BJ (cell line): ENCODE measurements around the gene FAIM2. TPM values are rescaled to one million over a fixed set of nuclear protein-coding genes. Genes with fewer than 3 reads are reported as not detected.

Experiments used
- CTCF ChIA-PET: fragments of 350-600 bp; formaldehyde crosslinking; extraction: SDS; loops from one replicate; lab custom pipeline; 2021; ENCODE audit warnings: antibody characterized with exemption, inconsistent platforms; lab: Yijun Ruan, JAX
- POLR2A ChIA-PET: fragments of 300-600 bp; sonication (Branson Sonifier 250); formaldehyde crosslinking; extraction: SDS; loops from one replicate; lab custom pipeline; 2021; ENCODE audit warnings: antibody characterized with exemption; lab: Charles Lee
- DNase-seq: peaks from one replicate; pipeline ENCODE4 v3.0.0-alpha.2; 2011; ENCODE audit warnings: low read depth
- H3K27me3 ChIP-seq: 2 replicates; pipeline ENCODE4 v1.6.0; 2011; ENCODE audit warnings: low read length; ENCODE audit not compliant: control insufficient read depth, insufficient read depth
- H3K36me3 ChIP-seq: 2 replicates; pipeline ENCODE4 v1.5.1; 2011; ENCODE audit warnings: low read length; ENCODE audit not compliant: control insufficient read depth, insufficient read depth
- H3K4me3 ChIP-seq: 2 replicates; pipeline ENCODE4 v1.5.1; 2011; ENCODE audit warnings: low read depth, mild to moderate bottlenecking, control low read depth, low read length
- polyA plus RNA-seq: library from polyadenylated mRNA; depleted of rRNA; stranded (reverse); fragments of >200 nt; gene quantifications from 2 replicates; pipeline ENCODE4 v1.2.3, GENCODE V29; 2011
- TF ChIP-seq, protein P1 (sequence below): IDR thresholded peaks from 2 replicates; pipeline ENCODE4 v1.5.1; 2011; ENCODE audit warnings: low read depth, mild to moderate bottlenecking, control low read depth, inconsistent platforms, low read length, moderate library complexity; ENCODE audit not compliant: insufficient read depth

Gene FAIM2
- polyA plus RNA-seq, 1 experiment, result 3.6 TPM

DNA sequence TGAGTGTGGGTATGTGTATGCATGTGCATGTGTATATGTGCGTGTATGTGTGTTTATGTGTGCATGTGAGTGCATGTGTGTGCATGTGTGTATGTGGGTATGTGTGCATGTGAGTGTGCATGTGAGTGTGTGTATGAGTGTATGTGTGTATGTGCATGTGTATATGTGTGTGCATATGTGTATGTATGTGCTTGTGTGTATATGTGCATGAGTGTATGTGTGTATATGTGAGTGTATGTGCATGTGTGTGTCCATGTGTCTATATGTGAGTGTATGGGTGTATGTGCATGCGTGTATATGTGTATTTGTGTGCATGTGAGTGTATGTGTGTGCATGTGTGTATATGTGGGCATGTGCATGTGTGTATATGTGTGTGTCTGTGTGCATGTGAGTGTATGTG is 25.7 kb downstream of the FAIM2 start:
- no peak overlapping the region for H3K4me3 ChIP-seq
- DNase-seq, result no peak
- CTCF ChIA-PET, result no interaction called here
- H3K27me3 ChIP-seq, result peaks cover 4% of the 10 kb centered on the region
- no peaks in the 10 kb centered on the region for H3K36me3 ChIP-seq
- TF ChIP-seq, protein P1, sequence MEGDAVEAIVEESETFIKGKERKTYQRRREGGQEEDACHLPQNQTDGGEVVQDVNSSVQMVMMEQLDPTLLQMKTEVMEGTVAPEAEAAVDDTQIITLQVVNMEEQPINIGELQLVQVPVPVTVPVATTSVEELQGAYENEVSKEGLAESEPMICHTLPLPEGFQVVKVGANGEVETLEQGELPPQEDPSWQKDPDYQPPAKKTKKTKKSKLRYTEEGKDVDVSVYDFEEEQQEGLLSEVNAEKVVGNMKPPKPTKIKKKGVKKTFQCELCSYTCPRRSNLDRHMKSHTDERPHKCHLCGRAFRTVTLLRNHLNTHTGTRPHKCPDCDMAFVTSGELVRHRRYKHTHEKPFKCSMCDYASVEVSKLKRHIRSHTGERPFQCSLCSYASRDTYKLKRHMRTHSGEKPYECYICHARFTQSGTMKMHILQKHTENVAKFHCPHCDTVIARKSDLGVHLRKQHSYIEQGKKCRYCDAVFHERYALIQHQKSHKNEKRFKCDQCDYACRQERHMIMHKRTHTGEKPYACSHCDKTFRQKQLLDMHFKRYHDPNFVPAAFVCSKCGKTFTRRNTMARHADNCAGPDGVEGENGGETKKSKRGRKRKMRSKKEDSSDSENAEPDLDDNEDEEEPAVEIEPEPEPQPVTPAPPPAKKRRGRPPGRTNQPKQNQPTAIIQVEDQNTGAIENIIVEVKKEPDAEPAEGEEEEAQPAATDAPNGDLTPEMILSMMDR, result no peak
- POLR2A ChIA-PET, result no interaction called here

DNA sequence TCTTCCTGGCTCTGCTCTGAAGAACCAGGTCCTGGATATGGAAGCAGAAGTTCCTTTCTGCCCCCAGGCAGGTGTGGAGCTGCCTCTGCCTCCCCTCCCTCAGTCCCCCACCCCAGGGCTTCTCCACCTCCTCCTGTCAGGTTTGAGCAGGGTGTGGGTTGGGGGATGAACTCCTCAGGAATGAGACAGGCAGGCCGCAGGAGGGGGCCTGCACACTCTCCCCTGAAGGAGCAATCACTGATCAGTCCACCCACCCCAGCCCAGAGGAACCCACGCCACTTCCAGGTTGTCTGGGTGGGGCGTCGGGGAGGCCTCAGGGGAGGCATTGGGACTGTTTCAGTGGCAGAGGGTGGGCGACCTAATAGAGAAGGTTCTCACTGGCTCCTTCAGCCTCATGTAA is 26.6 kb downstream of the FAIM2 start:
- H3K27me3 ChIP-seq, result no peaks in the 10 kb centered on the region
- POLR2A ChIA-PET, result no interaction called here
- no peak overlapping the region for H3K4me3 ChIP-seq
- CTCF ChIA-PET, result no interaction called here
- no peak for DNase-seq
- no peaks in the 10 kb centered on the region for H3K36me3 ChIP-seq
- TF ChIP-seq, protein P1, result no peak

DNA sequence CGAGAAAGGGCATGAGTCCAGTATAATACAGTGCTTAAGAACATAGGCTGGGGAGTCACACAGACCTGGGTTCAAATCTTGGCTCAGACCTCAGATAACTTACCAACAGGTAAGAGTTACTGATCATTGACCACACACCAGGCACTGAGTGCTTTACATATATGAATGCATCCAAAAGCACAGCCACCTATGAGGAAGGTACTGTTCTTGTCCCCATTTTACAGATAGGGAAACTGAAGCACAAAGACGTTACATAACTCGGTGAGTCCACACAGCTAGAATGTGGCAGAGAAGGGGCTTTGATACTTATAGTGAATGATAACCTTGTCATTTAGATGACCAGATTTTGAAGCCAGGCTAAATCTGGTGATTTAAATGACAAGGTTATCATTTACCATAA is 27.6 kb downstream of the FAIM2 start:
- DNase-seq, result no peak
- no peak overlapping the region for H3K4me3 ChIP-seq
- ChIA-PET CTCF (no interaction called here), POLR2A (no interaction called here)
- TF ChIP-seq, protein P1, result no peak
- H3K36me3 ChIP-seq, result no peaks in the 10 kb centered on the region
- H3K27me3 ChIP-seq, result no peaks in the 10 kb centered on the region

DNA sequence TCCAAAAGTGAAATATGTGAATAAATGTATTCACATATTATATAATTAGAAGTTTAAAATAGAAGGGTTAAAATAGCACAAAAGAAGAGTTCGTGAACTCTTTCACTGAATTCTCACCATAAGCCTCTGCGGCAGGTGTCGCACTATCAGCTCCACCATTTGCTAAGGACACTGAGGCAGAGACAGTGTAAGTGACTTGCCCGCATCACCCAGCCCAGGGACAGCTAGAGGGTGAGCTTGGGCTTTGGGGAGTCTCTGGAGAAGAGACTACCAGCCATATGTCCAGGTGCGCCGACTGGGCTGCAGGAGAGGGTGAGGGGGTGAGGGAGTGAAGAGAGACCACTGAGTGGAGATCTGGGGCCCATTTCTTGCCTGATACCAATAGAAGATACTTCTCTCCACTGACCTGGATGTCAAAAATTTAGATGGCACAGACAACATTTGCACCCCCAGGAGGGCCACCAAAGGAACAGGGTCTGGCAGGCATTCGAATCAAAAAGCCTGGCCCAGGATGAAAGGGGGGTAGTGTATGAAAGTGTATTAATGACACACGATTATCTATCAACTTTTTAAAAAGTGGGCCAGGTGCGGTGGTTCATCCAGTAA is 28.5 kb downstream of the FAIM2 start:
- POLR2A ChIA-PET, result no interaction called here
- H3K36me3 ChIP-seq, result no peaks in the 10 kb centered on the region

DNA sequence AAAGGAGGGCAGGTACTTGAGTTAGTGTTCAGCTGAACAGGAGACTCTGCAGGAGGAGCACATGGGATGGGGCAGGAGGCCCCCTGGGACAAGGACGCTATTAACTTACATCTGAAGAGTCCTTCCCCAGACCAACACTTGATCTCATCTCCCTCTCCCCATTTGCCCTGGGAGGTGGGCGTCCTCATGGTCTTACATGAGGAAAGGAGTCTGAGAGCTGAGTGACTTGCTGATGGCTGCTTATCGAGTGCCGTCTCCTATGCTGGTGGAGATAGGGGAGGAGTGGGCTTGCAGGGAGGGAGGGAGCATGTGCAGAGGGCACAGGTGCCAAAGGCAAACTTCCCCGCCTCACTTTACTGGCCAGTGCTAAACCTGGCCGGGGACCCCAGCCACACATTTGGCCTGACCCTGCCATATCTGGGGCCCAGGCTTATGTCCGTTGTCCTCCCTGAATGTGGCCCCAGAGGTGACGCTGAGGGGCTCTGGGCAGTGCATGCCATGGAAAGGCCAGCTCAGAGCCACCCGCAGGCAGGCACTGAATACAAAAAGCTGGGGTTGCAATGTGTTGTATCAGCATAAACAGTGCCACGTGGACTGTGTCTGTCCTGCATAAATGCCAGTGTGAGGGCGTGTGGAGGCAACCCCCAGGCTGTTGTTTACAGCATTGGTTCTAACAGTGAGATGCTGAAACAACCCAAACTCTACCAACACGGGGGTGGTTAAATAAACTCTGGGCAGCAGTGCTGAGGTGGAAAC is 29.4 kb downstream of the FAIM2 start:
- H3K36me3 ChIP-seq, result no peaks in the 10 kb centered on the region
- no peaks in the 10 kb centered on the region for H3K27me3 ChIP-seq
- H3K4me3 ChIP-seq, result no peak overlapping the region
- no peak for DNase-seq
- TF ChIP-seq, protein P1, result no peak
- ChIA-PET POLR2A (no interaction called here), CTCF (interaction anchor here (1.1 to 2.1 kb wide), 4 partner anchors 9 to 181 kb away, joined by 3 to 19 read pairs (median 6); no protein-coding TSS in a partner anchor)

More for the DNA sequence above, 28.5 kb downstream of the FAIM2 start:
- TF ChIP-seq, protein P1, result no peak
- CTCF ChIA-PET, result no interaction called here
- Histone ChIP-seq H3K4me3 (no peak overlapping the region), H3K27me3 (no peaks in the 10 kb centered on the region)
- no peak for DNase-seq
